ENCODE measurements around the gene ZNF266.

- no peak for TF ChIP-seq POLR2AphosphoS5 (IDR thresholded peaks at IDR 0.05; ENCODE audit: low read depth, low read length)
- no peak for TF ChIP-seq REST (IDR thresholded peaks at IDR 0.05; ENCODE audit: insufficient read depth in 1 of 2, low read depth in 2 of 2, low read length in 2 of 2)
- TF ChIP-seq SIN3A (IDR thresholded peaks at IDR 0.05; ENCODE audit: borderline replicate concordance, insufficient read depth, low read length) = no peak
These were observed 27.5 kb downstream of the ZNF266 start for GRCh38 chr19:9407827-9408226.
